GM21576 (cell line): ENCODE data around the gene MMS19.

Experiments
- ATAC-seq: cut with Tn5 transposase; IDR thresholded peaks from one replicate; pipeline ENCODE4 v1.9.1; 2021; ENCODE audit warnings: mild to moderate bottlenecking, moderate library complexity; ENCODE audit not compliant: unreplicated experiment

MMS19 gene

DNA sequence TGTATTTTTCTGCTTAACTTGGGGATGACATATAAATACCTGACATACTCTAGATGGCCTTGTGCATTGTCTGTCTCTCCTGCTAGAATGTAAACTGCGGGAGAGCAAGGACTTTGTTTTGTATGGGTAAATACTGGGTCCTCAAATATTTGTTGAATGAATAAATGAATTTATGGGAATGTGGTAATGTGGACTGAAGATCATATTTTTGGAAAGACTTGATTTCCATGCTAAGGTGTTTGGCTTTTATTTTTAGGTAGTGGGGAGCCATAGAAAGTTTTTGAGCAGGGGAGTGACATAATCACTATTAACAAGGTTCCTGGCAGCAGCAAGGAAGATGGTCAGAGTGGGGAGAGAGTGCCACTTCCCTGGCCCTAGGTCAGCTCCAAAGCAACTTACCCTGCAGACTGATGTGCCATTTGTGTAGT, 27.5 kb upstream of the MMS19 start:
- ATAC-seq: no peak

DNA sequence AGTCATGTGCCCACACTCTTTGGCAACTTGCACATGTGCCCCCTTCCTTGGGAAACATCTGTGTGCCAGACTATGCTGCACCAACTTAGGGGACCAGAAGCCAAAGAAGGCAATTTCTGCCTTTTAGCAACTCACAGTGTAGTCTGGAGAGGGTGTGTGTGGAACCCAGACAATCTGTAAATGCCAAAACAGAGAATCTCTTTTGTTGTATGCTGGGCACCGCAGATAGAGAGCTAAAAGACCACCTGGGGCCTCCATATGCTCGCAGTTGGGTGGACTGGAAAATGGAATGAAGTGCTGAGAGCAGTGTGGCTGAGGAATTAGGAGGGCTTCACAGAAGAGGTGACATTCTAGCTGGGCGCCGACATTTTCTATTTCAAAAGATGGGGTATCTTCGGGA, 26.9 kb upstream of the MMS19 start:
- ATAC-seq: no peak

DNA sequence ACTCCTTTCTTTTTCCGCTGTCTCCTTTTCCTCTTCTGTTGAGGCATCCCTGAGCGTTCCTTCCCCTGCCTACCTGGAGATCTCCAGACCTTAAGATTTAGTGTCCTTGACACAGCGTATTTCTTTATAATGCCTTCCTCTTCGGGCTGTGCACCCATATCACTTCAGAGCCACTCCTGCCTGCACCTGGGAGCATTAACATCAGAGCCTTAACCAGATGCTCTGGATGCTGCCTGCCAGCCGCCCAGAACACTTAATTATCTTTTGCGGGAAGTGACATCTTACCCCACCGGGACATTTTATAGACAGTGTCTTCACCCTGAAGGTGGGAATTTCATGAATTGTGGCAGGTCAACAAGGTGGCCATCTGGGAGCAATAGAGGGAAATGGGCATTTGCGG, 24.7 kb upstream of the MMS19 start:
- no peak for ATAC-seq

DNA sequence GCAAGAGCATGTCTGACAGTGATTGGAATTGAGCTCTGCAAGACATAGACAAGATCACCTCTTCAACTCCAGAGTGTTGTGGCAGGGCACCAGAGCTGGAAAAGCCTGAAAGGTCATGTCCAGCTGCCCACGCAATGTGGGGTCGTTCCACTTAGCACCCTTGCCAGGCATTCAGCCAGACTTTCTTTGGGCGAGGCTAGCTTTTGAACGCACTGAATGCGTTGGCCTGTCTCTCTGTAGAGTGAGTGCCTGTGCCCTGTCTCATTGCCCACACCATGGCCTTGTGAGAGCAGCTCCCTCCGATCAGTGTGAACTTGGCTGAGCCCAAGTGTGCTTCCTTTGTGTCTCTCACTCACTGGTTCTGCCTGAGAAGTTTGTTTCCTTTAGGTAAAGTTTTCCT, 23.8 kb upstream of the MMS19 start:
- no peak for ATAC-seq

DNA sequence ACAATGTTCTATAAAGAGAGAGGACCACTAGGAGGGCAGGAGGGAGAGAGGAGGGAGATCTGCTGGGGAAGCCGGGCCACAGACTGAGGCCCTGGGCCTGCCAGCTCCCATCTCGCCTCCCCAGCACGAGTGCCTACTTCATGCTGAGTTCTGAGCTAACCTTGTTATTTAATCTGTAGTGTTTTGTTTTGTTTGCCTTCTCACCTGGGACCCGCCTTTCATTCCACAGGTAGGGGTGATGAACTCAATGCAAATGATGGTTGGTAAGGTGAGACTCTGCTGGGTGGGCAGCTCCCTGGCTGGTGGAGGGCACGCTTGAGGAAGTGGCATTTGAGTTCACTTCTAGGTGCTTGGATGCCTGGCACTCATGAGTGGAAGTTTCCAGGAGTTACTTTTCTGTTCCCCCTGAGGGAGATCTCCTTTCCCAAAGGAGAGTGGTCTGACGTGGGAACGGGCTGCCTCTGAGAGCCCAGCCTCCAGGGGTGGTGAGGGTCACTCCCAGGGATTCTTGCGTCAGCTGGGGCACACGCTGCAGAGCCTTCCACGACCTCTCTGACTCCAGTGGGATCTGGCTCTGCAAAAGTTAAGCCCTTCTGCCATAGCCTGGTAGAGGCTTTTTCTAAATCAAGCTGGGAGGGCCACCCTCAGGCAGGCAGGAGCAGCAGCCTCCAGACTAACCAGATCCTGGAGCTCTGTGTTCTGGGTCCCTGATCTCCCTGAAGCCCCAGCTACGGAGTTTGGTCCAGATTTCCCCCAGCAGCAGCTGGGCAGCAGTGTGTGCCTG, 22.9 kb upstream of the MMS19 start:
- ATAC-seq: no peak

DNA sequence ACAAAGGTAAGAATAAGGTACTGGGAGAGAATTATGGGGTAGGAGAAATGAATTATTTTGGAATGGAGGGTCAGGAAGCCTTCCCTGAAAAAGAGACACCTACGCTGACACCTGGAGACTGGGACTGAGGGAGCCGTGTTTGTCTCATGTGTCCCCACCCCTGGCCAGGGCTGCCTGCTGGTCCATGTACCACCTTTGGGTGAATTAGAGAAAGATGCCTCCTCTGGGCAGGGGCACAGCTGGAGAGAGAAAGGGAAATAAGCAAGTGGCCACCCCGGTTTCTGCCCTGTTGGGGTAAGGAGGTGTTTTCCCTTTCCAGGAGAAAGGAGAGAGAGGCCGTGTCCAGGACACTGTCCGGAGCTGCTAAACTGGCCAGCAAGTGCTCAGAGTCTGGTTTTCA, 22.3 kb upstream of the MMS19 start:
- ATAC-seq: no peak

DNA sequence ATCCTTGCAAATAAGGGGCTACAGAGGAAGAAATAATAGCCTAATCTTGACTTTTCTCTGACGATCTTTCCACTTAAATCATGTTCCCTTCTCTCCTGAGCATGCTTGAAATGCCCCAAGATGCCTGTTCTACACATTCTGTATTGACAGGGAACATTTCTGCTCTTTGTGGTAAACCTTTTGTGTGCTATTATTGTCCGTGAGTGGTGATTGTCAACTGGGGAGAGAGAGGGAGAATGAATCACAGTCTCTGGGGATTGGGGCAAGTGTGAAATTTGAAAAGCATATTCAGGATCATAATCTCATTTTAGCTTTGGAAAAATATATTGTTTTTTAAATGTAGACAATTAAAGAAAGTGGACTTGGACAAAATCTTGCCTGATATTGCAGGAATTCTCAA, 21.1 kb upstream of the MMS19 start:
- no peak for ATAC-seq

DNA sequence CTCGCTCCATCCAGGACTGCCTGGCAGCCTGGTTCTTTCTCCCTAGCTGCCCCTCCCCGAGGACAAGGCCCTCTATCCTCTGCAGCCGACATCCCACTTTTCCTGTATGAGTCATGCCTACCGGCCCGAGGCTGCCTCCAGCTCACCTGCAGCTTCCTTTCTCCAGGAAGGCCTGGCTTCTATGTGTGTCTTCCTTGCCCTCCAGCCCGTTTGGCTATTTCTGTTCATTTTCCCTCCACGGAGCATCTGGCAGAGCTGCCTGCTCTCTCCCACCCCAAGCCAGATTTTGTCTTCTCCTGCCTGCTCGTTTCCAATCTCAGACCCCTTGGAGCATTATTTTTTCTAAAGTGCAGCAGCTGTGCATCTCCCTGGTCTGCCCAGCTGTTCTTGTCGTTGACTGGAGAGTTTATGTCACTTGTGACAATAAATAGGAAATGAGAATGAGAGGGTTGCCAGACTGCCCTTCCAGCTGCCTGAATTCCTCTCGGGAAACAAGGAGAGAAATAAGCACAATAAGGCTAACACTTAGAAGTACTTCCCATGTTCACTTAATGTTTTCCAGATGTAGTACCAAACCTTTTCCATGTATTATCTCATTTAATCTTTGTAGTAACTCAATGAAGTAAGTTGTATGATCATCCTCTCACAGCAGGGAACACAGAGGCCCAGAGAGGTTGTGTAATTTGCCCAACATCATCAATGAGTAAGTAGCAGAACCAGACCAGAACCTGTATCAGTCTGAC, 20.2 kb upstream of the MMS19 start:
- ATAC-seq: no peak

DNA sequence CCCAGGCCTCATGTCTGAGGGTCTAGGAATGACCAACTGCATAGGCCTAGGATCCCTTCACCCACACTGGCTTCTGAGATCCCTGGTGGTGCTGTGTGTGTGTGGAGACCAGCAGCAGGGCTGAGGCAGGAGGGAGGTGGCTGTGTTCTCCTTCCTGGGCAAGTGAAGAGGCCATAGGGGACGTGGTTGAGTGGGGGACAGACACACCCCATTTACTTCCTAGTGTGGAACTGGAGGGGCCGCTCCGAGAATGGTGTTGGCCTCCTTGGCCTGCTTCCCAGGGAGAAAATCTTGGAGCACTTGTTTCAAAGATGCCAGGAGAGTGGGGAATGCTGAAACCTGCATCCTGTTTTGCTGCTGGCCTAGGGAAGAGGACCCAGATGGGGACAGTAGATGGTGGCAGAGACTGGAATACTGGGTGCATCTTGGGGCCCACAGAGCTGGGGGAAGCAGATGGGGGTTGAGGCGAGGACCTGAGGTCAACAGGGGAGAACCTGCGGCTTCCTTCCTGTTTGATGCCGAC, 19.6 kb upstream of the MMS19 start:
- no peak for ATAC-seq

DNA sequence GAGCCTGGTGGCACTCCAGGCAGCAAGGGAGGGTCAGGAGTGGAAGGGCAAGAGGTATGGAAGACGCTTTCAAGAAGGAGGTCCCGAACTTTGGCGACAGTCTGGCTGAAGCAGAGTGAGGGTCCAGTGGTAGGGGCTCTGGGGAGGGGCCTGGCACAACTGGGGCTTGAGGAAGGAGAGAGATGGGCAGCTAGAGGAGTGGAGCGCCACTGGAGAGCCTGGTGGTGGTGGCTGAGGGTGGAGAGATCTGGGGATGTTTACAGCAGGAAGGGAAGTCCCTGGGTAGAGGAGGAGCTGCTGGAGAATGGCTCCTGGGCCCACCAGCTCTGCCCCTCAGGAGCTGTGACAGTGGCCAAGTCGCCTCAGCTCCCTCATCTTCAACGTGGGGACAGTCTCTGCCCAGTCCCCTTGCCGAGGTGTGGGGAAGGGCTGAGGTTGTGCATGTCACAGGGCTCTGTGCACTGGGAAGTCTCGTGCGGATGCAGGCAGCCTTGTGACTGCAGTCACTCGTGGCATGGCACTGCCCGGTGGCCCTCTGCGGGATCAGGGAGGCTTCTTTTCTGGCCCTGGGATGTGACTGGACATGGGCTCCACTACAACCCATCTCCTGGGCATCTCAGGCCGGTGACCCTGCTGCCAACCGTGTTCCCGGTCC, 19.0 kb upstream of the MMS19 start:
- ATAC-seq: no peak

DNA sequence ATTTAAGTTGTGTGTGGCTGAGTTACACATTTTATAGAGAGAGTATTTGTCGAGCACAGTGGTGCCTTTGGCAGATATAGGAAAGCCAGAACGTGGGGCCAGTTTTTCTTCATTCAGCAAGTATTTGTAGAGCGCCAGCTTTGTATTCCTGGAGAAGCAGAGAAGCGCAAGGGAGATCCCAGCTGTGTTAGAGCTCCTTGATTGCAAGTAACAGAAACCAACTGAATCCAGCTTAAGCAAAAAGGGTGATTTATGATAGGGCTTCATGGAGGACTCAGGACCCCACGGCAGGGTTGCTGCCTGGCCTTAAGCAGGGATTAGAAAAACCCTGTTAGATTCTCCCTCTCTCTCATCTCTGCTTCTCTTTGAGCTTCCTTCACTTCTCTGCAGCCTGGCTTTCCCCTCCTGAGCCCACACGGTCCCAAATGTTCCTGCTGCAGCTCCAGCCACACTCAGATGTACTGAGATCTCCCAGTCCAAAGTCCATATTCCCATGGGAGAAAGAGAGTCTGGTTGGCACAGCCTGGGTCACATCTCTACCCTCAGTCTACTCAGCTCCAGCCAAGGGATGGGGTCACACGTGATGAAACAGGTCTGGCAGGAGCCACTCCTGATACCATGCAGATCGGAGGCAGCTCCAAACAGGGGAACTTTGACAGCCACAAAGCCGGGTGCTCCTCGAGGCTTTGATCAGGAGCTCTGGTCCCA, 17.2 kb upstream of the MMS19 start:
- ATAC-seq: no peak

DNA sequence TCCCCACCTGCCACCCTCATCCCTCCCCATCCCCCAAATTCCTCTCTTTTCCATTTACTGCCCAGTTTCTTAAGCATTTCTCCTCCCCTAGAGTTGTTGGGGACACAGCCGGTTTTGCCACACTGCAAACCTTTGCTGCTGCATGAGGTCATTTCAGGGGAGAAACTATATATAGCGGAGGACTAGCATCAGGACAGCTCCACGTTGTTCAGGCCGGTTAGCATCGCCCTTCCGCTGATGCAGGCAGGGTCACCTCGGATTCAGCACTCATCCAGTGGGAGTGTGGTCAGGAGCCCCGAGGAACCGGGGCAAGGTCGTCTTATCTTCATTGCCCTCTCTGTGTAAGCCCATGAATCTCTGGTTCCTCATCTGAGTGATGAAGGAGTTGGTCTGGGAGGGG, 16.1 kb upstream of the MMS19 start:
- ATAC-seq: no peak

DNA sequence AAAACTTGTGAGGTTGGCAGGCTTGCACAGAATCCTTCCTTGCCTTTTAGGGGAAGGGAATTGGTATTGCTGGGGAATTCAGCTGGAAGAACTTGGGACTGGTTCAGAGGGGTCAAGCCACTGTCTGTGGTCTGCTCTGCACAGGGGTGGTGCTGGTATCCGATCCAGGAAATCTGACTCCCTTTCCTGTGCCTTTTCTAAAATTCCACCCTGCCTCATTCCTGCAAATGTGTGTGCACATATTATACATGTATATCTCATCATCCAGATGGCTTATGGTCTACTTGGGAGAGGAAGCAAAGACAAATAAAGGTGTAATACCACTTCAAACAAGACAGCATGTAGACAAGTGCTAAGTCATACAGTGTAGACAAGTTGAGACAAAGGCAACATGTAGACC, 14.8 kb upstream of the MMS19 start:
- no peak for ATAC-seq

DNA sequence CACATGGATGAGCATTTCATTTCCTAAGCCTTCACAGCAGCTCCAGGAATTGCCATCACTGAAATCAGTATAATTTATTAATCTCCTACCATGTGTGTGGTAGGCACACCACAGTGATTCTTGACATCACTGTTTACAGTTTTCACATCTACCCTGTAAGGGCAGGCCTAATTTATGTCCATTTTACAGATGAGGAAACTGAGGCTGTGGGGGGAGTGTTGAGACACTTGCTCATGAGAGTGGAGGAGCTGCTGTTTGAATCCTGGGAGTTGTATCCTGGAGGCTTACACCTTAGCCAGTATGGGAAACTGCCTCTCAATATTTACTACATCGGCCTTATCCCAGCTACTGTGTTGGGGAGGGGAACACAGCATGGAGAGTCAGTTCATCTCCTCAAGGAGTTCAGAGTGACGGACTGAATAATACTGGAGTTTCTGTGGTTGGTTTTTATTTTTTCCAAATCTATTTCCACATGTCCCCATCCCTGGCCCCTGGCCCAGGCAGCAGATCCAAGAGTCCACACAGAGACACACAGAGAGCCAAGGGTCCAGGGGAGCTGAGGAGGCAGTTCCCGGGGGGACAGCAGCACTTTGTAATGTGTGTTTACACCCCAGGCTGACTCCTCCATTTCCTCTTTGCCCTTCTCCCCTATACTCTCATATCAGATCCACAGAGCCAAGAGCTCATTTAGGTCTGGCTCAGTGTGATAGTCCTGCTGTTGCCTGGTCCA, 13.7 kb upstream of the MMS19 start:
- ATAC-seq: no peak

DNA sequence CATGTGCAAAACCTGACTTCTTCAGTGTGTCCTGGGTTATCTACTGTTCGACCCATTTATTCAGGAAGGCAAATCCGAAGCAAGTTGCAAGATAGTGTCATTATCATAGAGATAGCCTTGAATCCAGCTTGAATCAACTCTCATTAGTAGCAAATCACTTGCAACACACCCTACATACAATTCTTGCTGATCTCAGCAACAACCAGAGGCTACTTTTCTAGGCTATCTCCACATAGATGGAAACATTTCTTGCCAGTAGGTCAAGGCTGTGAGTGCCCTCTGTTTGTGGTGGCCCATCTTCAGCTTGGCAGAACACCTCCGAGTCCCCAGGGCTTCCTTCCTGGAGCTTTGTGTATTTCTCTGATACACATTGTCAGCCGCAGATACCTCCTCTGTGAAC, 12.5 kb upstream of the MMS19 start:
- ATAC-seq: no peak

DNA sequence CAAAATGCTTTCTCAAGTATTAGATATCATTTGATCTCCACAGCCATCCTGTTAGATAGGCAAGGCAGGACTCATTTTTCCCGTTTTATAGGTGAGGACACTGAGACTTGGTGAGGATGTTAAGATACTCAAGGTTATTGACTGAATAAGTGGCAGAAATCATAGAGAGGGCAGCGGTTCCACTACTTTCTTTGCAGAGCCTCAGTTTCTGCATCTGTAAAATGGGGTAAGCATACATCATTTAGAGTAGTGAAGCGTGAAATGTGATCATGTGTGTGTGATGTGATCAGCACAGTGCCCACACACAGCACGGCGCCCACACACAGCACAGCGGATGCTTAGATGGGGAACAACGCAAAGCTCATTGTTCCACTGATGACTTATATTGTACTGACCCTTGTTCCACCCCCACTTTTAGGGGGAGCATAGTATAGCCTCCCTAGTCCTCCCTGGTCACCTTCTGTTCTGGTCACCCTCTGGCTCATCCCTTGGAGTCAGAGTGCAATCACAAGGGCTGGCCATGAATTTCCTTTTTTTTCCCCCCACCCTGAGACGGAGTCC, 11.0 kb upstream of the MMS19 start:
- no peak for ATAC-seq

DNA sequence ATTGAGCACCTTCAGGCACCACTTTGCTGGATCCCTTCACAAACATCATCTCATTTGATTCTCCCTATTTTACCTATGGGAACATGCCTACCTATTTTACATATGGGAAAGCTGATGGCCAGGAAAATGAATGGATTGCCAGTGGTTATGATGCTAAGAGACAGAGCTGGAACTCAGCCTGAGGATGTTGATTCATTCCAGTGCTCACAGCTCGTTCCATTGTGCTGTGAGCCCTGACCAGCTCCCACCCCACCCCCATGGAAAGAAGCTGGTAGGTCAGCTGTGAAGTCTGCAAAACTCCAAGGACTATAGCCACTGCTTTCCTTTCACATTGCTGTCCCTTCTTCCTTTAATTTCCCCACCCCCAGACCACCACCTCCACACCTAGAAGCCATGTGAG, 10.1 kb upstream of the MMS19 start:
- no peak for ATAC-seq

DNA sequence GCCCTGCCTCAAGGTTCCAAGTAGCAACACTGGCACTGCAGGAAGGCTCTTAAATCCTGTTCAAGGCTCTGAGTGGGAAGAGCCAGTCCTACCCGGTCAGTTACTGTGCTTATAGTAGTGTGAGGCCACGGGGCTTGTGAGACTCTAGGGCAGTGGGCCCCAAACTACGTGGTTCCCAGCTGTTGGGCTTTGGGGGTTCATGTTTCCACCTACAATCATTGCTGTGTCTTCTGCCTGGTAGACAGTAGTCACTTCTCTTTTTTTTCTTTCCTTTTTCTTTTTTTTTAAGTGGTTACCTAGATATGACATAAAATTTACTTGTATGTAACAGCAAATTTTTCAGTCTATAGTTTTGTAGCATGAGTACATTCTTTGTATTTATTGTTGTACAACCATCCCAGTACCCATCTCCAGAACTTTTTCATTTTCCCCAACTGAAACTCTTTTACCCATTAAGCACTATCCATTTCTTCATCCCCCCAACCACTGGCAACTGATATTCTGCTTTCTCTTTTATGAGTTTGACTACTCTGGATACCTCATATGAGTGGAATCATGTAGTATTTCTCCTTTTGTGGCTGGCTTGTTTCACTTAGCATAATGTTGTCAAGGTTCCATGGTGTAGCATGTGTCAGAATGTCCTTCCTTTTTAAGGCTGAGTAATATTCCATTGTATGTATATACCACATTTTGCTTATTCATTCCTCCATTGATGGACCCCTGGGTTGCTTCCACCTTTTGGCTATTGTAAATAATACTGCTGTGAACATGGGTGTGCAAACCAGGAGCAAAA, 8.2 kb upstream of the MMS19 start:
- ATAC-seq: no peak

DNA sequence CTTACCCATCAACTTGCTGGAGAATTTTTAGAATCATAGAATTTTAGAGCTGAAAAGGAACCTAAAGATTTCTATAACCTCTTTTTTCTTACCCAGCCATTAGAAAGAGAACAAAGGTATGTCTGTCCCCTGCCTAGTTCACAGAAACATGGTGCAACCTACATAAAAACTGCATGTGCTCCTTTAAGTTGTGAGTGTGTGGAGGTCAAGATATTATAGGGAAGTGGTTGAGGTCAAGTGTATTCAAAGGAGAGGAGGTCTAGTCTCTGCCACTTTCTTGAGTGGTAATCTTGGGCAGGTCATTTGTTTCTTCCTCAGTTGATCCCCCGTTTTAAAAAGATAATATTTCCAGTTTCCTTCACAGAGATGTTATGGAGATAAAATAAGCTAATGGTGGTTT, 6.9 kb upstream of the MMS19 start:
- ATAC-seq: no peak
